PC-9 (cell line): Measurements from ENCODE around the gene RBM19. TPM values are rescaled to one million over a fixed set of nuclear protein-coding genes. Genes with fewer than 3 reads are reported as not detected.
A peak's percentile ranks its signal among the peaks of the same experiment; 100 is the strongest.

ENCODE experiments used
- BruUV-seq: library from RNA; stranded (reverse); fragments of 400-500 nt; replicated peaks from 2 replicates; lab custom pipeline; 2021; lab: Mats Ljungman, UMichigan
- CTCF ChIA-PET: fragments of 300-600 bp; sonication (Branson Sonifier 250); formaldehyde crosslinking; loops from one replicate; lab custom pipeline; 2022; ENCODE audit warnings: antibody characterized with exemption; lab: Charles Lee
- POLR2A ChIA-PET: fragments of 300-600 bp; sonication (Branson Sonifier 250); formaldehyde crosslinking; loops from one replicate; lab custom pipeline; 2022; ENCODE audit warnings: antibody characterized with exemption; ENCODE audit not compliant: unreplicated experiment; lab: Charles Lee
- DNase-seq, 2 experiments: peaks; one replicate each; pipeline versions ENCODE4 v3.0.0 to v3.0.0-alpha.2; 2015 to 2022; ENCODE audit warnings: mixed read lengths in 1 of 2
- H2AFZ ChIP-seq: fragments of 200-600 bp; sonication (generic); 2 replicates; pipeline ENCODE4 v1.8.1; 2017; ENCODE audit warnings: antibody characterized with exemption
- H3F3A ChIP-seq: fragments of 200-600 bp; sonication (generic); 2 replicates; pipeline ENCODE4 v1.8.1; 2017; ENCODE audit warnings: antibody characterized with exemption, mild to moderate bottlenecking, low read depth; ENCODE audit not compliant: insufficient read depth
- H3K27ac ChIP-seq: fragments of 200-600 bp; sonication (generic); 2 replicates; pipeline ENCODE4 v1.6.1; 2016; ENCODE audit warnings: mixed run types
- H3K27me3 ChIP-seq: fragments of 200-600 bp; sonication (generic); 2 replicates; pipeline ENCODE4 v1.6.1; 2016; ENCODE audit warnings: low read depth, mixed run types; ENCODE audit not compliant: insufficient read depth
- H3K36me3 ChIP-seq: fragments of 200-600 bp; sonication (generic); 2 replicates; pipeline ENCODE4 v1.6.1; 2016; ENCODE audit warnings: low read depth, mixed run types
- H3K4me1 ChIP-seq: fragments of 200-600 bp; sonication (generic); replicated peaks from 2 replicates; pipeline ENCODE4 v1.6.1; 2016; ENCODE audit warnings: mixed run types; ENCODE audit not compliant: insufficient read depth
- H3K4me2 ChIP-seq: fragments of 200-600 bp; sonication (generic); 2 replicates; pipeline ENCODE4 v1.6.1; 2017; ENCODE audit warnings: mixed run types
- H3K4me3 ChIP-seq: fragments of 200-600 bp; sonication (generic); 2 replicates; pipeline ENCODE4 v1.6.1; 2016; ENCODE audit warnings: mixed run types
- H3K79me2 ChIP-seq: fragments of 200-600 bp; sonication (generic); 2 replicates; pipeline ENCODE4 v1.6.1; 2017; ENCODE audit warnings: low read depth, mixed run types
- H3K9me2 ChIP-seq: fragments of 200-600 bp; sonication (generic); 2 replicates; pipeline ENCODE4 v1.8.1; 2017; ENCODE audit warnings: mild to moderate bottlenecking; ENCODE audit not compliant: insufficient read depth
- H3K9me3 ChIP-seq: fragments of 200-600 bp; sonication (generic); 2 replicates; pipeline ENCODE4 v1.8.1; 2016; ENCODE audit warnings: low read depth; ENCODE audit not compliant: insufficient read depth
- H4K20me1 ChIP-seq: fragments of 200-600 bp; sonication (generic); 2 replicates; pipeline ENCODE4 v1.8.1; 2017; ENCODE audit not compliant: insufficient read depth
- EZH2 ChIP-seq: fragments of 200-600 bp; sonication (generic); IDR thresholded peaks from 2 replicates; pipeline ENCODE4 v1.8.0; 2017; ENCODE audit warnings: antibody characterized with exemption, low read depth
- intact Hi-C: fragments of 100-400 bp; cut with micrococcal nuclease; formaldehyde crosslinking; loops from one replicate; pipeline ENCODE4 v1.10.0; 2022; ENCODE audit not compliant: unreplicated experiment
- total RNA-seq: library from RNA; stranded (reverse); gene quantifications from 2 replicates; pipeline ENCODE4 v1.2.3, GENCODE V29; 2021
- TF ChIP-seq, protein P1 (sequence below): fragments of 200-600 bp; sonication (generic); conservative IDR thresholded peaks from 2 replicates; pipeline ENCODE4 v1.6.1; 2017; ENCODE audit warnings: mixed run types, antibody characterized with exemption, mild to moderate bottlenecking, moderate library complexity

RBM19 gene
- total RNA-seq, 1 experiment from 2014 or later, result 23.8 TPM

DNA sequence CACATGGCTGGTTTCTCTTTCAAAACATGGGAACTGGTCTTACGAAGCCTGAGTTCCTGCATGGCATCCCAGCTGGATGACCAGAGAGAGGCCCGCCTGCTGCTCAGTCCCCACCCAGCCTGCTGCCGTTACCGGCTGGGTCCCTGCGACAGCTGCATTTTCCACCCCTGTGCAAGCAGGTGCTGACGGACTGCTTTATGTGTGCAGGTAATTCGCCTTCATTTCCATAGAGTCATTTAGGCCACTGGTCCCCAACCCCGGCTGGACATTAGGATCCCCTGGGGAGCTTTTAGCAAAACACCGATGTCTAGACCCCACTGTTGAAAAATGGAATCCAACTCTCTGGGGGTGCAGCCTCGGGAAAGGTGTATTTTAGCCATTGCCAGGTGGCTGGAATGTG, 51.9 kb downstream of the RBM19 start:
- no peaks in the 10 kb centered on the region for H3K36me3 ChIP-seq
- H3F3A ChIP-seq, result no peaks in the 10 kb centered on the region
- CTCF ChIA-PET, result no interaction called here
- intact Hi-C loops, result loop anchor here (5.0 kb wide), 2 partner anchors 152 to 867 kb away; no protein-coding TSS in a partner anchor
- TF ChIP-seq, protein P1, sequence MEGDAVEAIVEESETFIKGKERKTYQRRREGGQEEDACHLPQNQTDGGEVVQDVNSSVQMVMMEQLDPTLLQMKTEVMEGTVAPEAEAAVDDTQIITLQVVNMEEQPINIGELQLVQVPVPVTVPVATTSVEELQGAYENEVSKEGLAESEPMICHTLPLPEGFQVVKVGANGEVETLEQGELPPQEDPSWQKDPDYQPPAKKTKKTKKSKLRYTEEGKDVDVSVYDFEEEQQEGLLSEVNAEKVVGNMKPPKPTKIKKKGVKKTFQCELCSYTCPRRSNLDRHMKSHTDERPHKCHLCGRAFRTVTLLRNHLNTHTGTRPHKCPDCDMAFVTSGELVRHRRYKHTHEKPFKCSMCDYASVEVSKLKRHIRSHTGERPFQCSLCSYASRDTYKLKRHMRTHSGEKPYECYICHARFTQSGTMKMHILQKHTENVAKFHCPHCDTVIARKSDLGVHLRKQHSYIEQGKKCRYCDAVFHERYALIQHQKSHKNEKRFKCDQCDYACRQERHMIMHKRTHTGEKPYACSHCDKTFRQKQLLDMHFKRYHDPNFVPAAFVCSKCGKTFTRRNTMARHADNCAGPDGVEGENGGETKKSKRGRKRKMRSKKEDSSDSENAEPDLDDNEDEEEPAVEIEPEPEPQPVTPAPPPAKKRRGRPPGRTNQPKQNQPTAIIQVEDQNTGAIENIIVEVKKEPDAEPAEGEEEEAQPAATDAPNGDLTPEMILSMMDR, result no peak
- TF ChIP-seq EZH2, result no peak
- H2AFZ ChIP-seq, result no peak overlapping the region
- no peaks in the 10 kb centered on the region for H3K4me1 ChIP-seq
- H3K27ac ChIP-seq, result no peak overlapping the region
- H3K9me2 ChIP-seq, result no peaks in the 10 kb centered on the region
- POLR2A ChIA-PET, result no interaction called here
- no peaks in the 10 kb centered on the region for H3K9me3 ChIP-seq
- 0 out of 2 replicates have a peak, but pooled peaks cover 9% of the 10 kb centered on the region for H4K20me1 ChIP-seq
- H3K4me3 ChIP-seq, result no peak overlapping the region
- no peaks in the 10 kb centered on the region for H3K27me3 ChIP-seq
- DNase-seq, result no peak
- no peaks in the 10 kb centered on the region for H3K79me2 ChIP-seq
- BruUV-seq, result no TSS peak
- no peak overlapping the region for H3K4me2 ChIP-seq

DNA sequence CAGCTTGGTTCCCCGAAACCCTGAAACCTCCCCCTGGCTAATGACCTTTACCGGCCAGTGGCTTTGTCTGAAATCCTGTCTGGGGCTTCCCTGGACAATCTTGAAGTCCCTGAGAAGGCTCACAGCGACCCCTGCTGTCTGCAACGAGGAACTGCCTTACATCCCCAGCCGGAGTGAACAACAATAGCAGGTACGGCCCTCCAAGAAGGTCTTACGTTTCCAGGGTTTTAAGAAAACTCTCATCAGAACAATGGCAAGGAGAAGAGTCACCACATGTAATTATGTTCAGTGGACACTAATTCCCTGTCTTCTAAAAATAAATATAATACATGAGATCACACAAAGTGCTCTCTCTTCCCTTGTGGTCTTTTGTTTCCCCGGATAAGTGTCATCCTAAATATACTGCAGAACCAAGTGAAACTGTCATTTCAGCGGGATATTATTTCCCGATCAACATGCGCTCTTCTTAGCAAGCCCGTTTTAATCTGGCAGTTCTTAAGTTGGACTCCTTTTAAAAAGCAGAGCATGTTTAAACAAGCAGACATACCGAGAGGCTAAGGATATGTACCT, 53.3 kb downstream of the RBM19 start:
- Histone ChIP-seq H4K20me1 (0 out of 2 replicates have a peak, but pooled peaks cover 9% of the 10 kb centered on the region), H3K4me1 (no peaks in the 10 kb centered on the region), H3F3A (no peaks in the 10 kb centered on the region), H3K4me3 (no peak overlapping the region), H2AFZ (no peak overlapping the region), H3K79me2 (no peaks in the 10 kb centered on the region), H3K27ac (no peak overlapping the region), H3K9me3 (no peaks in the 10 kb centered on the region), H3K27me3 (no peaks in the 10 kb centered on the region), H3K9me2 (no peaks in the 10 kb centered on the region), H3K36me3 (no peaks in the 10 kb centered on the region), H3K4me2 (no peak overlapping the region)
- BruUV-seq, result no TSS peak
- intact Hi-C loops, result loop anchor here (1.0 to 5.0 kb wide), 8 partner anchors 151 to 920 kb away; no protein-coding TSS in a partner anchor
- TF ChIP-seq, protein P1, result peak; percentile 94
- no peak for TF ChIP-seq EZH2
- ChIA-PET POLR2A (no interaction called here), CTCF (interaction anchor here (0.6 kb wide), 2 partner anchors 132 to 505 kb away, joined by 3 to 7 read pairs; no protein-coding TSS in a partner anchor)
- peak; percentile 44 to 70 for DNase-seq

DNA sequence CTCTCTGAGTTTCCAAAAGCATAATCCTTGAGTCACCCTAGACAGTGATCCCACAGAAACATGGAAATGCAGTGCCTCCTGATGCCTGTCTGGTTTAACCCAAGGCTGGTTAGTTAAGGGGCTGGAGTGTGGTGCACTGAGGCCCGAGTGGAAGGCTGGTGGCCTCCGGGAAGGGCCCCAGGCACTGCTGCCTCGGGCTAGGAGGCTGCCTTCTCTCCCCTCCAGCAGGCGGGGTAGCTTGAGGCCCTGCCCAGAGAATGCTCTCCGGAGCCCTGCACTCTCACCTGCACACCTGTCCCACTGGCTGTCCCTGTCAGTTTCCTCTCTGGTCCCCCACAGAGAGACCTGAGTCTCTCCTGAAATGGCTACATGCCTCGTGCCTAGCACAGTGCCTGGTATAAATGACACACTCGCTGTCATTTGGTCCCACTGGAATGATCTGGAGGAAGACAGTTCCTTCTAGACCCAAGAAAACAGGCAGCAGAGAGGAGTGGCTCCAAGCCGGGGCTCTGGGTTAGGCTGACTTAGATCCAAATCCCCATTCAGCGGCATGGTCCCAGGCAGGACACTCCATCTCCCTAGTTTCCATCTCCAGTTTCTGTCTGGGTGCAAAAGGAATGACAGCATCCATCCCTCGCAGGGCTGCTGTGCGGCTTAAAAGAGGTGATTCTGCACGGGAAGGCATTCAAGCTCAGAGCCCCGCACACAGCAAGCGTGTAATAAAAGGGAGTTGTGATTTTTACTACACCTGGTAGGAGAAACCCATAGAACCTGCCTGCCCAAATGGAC, 54.0 kb downstream of the RBM19 start:
- Histone ChIP-seq H3K9me3 (no peaks in the 10 kb centered on the region), H4K20me1 (0 out of 2 replicates have a peak, but pooled peaks cover 9% of the 10 kb centered on the region), H3K79me2 (no peaks in the 10 kb centered on the region), H3K36me3 (no peaks in the 10 kb centered on the region; the same call in 1 of the 2 replicates), H3K4me1 (no peaks in the 10 kb centered on the region), H3K9me2 (no peaks in the 10 kb centered on the region), H2AFZ (no peak overlapping the region), H3K4me2 (no peak overlapping the region), H3K27ac (no peak overlapping the region), H3K27me3 (no peaks in the 10 kb centered on the region), H3K4me3 (no peak overlapping the region), H3F3A (no peaks in the 10 kb centered on the region)
- TF ChIP-seq EZH2, result no peak
- TF ChIP-seq, protein P1, result no peak
- intact Hi-C loops, result loop anchor here (1.0 to 5.0 kb wide), 8 partner anchors 150 to 919 kb away; no protein-coding TSS in a partner anchor
- CTCF ChIA-PET, result interaction anchor here (0.6 kb wide), 2 partner anchors 131 to 504 kb away, joined by 3 to 7 read pairs; no protein-coding TSS in a partner anchor
- DNase-seq, result no peak
- POLR2A ChIA-PET, result no interaction called here
- BruUV-seq, result no TSS peak
